ENCODE data around the gene BCKDHB.

- TF ChIP-seq CTCF (IDR thresholded peaks at IDR 0.05) (no peak), POLR2A (IDR thresholded peaks at IDR 0.05) (no peak)
Observed at GRCh38 chr6:80235647-80236046, 129.2 kb downstream of the BCKDHB start.
